H1 (cell line): ENCODE data around the gene LRRC15. TPM values are rescaled to one million over a fixed set of nuclear protein-coding genes. Genes with fewer than 3 reads are reported as not detected.

Experiments used
- CTCF ChIA-PET: fragments of 300-600 bp; sonication (Branson Sonifier 250); formaldehyde crosslinking; loops from one replicate; lab custom pipeline; 2021; ENCODE audit not compliant: partially characterized antibody; lab: Charles Lee
- POLR2A ChIA-PET: fragments of 300-600 bp; sonication (Branson Sonifier 250); formaldehyde crosslinking; loops from one replicate; lab custom pipeline; 2021; ENCODE audit warnings: inconsistent platforms; ENCODE audit not compliant: partially characterized antibody; lab: Charles Lee
- DNase-seq, 2 experiments: peaks; one replicate each; pipeline versions ENCODE4 v3.0.0 to v3.0.0-alpha.2; 2010 to 2022; ENCODE audit warnings: low spot score in 2 of 2, low read depth in 1 of 2, mixed read lengths in 1 of 2
- FAIRE-seq: peaks from 2 replicates; lab custom pipeline; 2011; peaks lifted over from hg19 to GRCh38; lab: Jason Lieb, UNC
- H2AFZ ChIP-seq: 2 replicates; pipeline ENCODE4 v1.8.1; 2012; ENCODE audit warnings: low read length, inconsistent platforms
- H2AK5ac ChIP-seq: 2 replicates; pipeline ENCODE4 v1.6.1; 2013; ENCODE audit warnings: low read depth, low read length
- H2BK120ac ChIP-seq: replicated peaks from 2 replicates; pipeline ENCODE3; 2013; ENCODE audit warnings: low read depth, low read length, inconsistent platforms
- H2BK12ac ChIP-seq: 2 replicates; pipeline ENCODE4 v1.6.1; 2013; ENCODE audit warnings: low read depth, low read length
- H2BK15ac ChIP-seq: 2 replicates; pipeline ENCODE4 v1.6.1; 2013; ENCODE audit warnings: low read length
- H2BK20ac ChIP-seq: 2 replicates; pipeline ENCODE4 v1.6.1; 2013; ENCODE audit warnings: low read length
- H2BK5ac ChIP-seq: 2 replicates; pipeline ENCODE4 v1.6.1; 2013; ENCODE audit warnings: low read depth, low read length
- H3K14ac ChIP-seq: 2 replicates; pipeline ENCODE4 v1.6.1; 2013; ENCODE audit warnings: inconsistent platforms; ENCODE audit not compliant: insufficient read length
- H3K18ac ChIP-seq: 2 replicates; pipeline ENCODE4 v1.6.1; 2013; ENCODE audit warnings: low read length; ENCODE audit errors: extremely low read depth
- H3K23ac ChIP-seq: 2 replicates; pipeline ENCODE4 v1.6.1; 2013; ENCODE audit warnings: inconsistent platforms; ENCODE audit not compliant: insufficient read length
- H3K23me2 ChIP-seq: 2 replicates; pipeline ENCODE4 v1.6.1; 2013; ENCODE audit warnings: low read depth, low read length
- H3K27ac ChIP-seq: 2 replicates; pipeline ENCODE4 v1.6.1; 2011; ENCODE audit warnings: low read depth, low read length, inconsistent platforms
- H3K27me3 ChIP-seq, 4 experiments: replicated peaks in 1 of 4; 1 replicate in 1 of 4; 2 replicates in 3 of 4; pipeline versions ENCODE4 v1.6.1 to v1.8.1; 2011 to 2013; ENCODE audit warnings: low read length in 3 of 4, mild to moderate bottlenecking in 3 of 4, inconsistent platforms in 2 of 4, mixed read lengths in 2 of 4, moderate library complexity in 1 of 4; ENCODE audit not compliant: control insufficient read depth in 3 of 4, insufficient read depth in 3 of 4; ENCODE audit errors: extremely low read depth in 1 of 4
- H3K36me3 ChIP-seq, 4 experiments: 2 replicates each; pipeline versions ENCODE4 v1.6.1 to v1.8.1; 2011 to 2013; ENCODE audit warnings: mild to moderate bottlenecking in 4 of 4, low read length in 3 of 4, moderate library complexity in 2 of 4, control low read depth in 1 of 4, inconsistent platforms in 1 of 4; ENCODE audit not compliant: insufficient read depth in 4 of 4, control insufficient read depth in 2 of 4
- H3K4ac ChIP-seq: replicated peaks from 2 replicates; pipeline ENCODE3; 2013; ENCODE audit warnings: low read length, low read depth, mixed read lengths, inconsistent platforms; ENCODE audit not compliant: insufficient read length
- H3K4me1 ChIP-seq, 4 experiments: replicated peaks in 1 of 4; 1 replicate in 1 of 4; 2 replicates in 3 of 4; pipeline versions ENCODE4 v1.6.1 to v1.8.1; 2011 to 2013; ENCODE audit warnings: low read length in 3 of 4, inconsistent platforms in 2 of 4, mixed read lengths in 1 of 4; ENCODE audit not compliant: insufficient read depth in 4 of 4, control insufficient read depth in 3 of 4
- H3K4me2 ChIP-seq, 2 experiments: 2 replicates each; pipeline versions ENCODE4 v1.6.1 to v1.8.1; 2011 to 2013; ENCODE audit warnings: low read depth in 2 of 2, low read length in 2 of 2, control low read depth in 1 of 2, inconsistent platforms in 1 of 2, mild to moderate bottlenecking in 1 of 2; ENCODE audit not compliant: insufficient read depth in 1 of 2
- H3K4me3 ChIP-seq, 4 experiments: fragments of 200-600, 300-600 bp in 1 of 4; sonication (generic), shearing (Covaris generic), sonication (Bioruptor Twin) in 1 of 4; 2 replicates each; pipeline versions ENCODE4 v1.5.1 to v1.8.1; 2011 to 2016; ENCODE audit warnings: low read length in 4 of 4, low read depth in 3 of 4, control low read depth in 2 of 4, inconsistent platforms in 2 of 4, mild to moderate bottlenecking in 2 of 4, mixed read lengths in 1 of 4, moderate library complexity in 1 of 4; ENCODE audit not compliant: insufficient read depth in 2 of 4; ENCODE audit errors: extremely low read depth in 1 of 4
- H3K56ac ChIP-seq: replicated peaks from 2 replicates; pipeline ENCODE3; 2013; ENCODE audit warnings: low read depth, mild to moderate bottlenecking, mixed read lengths, low read length, inconsistent platforms; ENCODE audit not compliant: insufficient read length
- H3K79me1 ChIP-seq: 2 replicates; pipeline ENCODE4 v1.6.1; 2013; ENCODE audit warnings: low read depth, low read length, control low read depth
- H3K79me2 ChIP-seq, 2 experiments: 2 replicates each; pipeline versions ENCODE4 v1.6.1 to v1.8.1; 2012 to 2013; ENCODE audit warnings: low read length in 2 of 2, mild to moderate bottlenecking in 2 of 2, inconsistent platforms in 1 of 2; ENCODE audit not compliant: insufficient read depth in 2 of 2, control insufficient read depth in 1 of 2
- H3K9ac ChIP-seq, 4 experiments: replicated peaks in 1 of 4; 1 replicate in 1 of 4; 2 replicates in 3 of 4; pipeline versions ENCODE4 v1.6.1 to v1.8.1; 2011 to 2013; ENCODE audit warnings: low read depth in 3 of 4, low read length in 3 of 4, control low read depth in 2 of 4, mild to moderate bottlenecking in 2 of 4, moderate library complexity in 2 of 4, inconsistent platforms in 1 of 4; ENCODE audit errors: extremely low read depth in 1 of 4
- H3K9me3 ChIP-seq, 2 experiments: 2 replicates each; pipeline versions ENCODE4 v1.6.1 to v1.8.1; 2012 to 2013; ENCODE audit warnings: mild to moderate bottlenecking in 2 of 2, moderate library complexity in 2 of 2, control low read depth in 1 of 2, inconsistent platforms in 1 of 2, low read depth in 1 of 2, low read length in 1 of 2, mixed read lengths in 1 of 2; ENCODE audit not compliant: insufficient read depth in 2 of 2
- H4K20me1 ChIP-seq, 2 experiments: replicated peaks in 1 of 2; 2 replicates each; pipeline versions ENCODE3 to v1.8.1; 2011 to 2013; ENCODE audit warnings: inconsistent platforms in 2 of 2, low read length in 2 of 2, mild to moderate bottlenecking in 1 of 2; ENCODE audit not compliant: insufficient read depth in 2 of 2, control insufficient read depth in 1 of 2
- H4K5ac ChIP-seq: 2 replicates; pipeline ENCODE4 v1.6.1; 2013; ENCODE audit warnings: low read length, low read depth, mixed read lengths, inconsistent platforms; ENCODE audit not compliant: insufficient read length
- H4K8ac ChIP-seq: 2 replicates; pipeline ENCODE4 v1.8.0; 2013; ENCODE audit warnings: mild to moderate bottlenecking, moderate library complexity, low read length, inconsistent platforms; ENCODE audit not compliant: insufficient read depth; ENCODE audit errors: extremely low read depth
- H4K91ac ChIP-seq: replicated peaks from 2 replicates; pipeline ENCODE3; 2013; ENCODE audit warnings: low read length, mixed read lengths, inconsistent platforms; ENCODE audit not compliant: insufficient read length
- ASH2L ChIP-seq: fragments of 200-600, 300-600 bp; sonication (generic); IDR thresholded peaks from one replicate; pipeline ENCODE4 v1.7.1; 2017; ENCODE audit warnings: low read length
- ATF2 ChIP-seq: IDR thresholded peaks from 2 replicates; pipeline ENCODE4 v1.6.1; 2012; ENCODE audit warnings: low read length, inconsistent platforms
- CEBPB ChIP-seq: IDR thresholded peaks from 2 replicates; pipeline ENCODE4 v1.6.1; 2012; ENCODE audit warnings: low read depth, low read length
- CHD1 ChIP-seq: IDR thresholded peaks from 2 replicates; pipeline ENCODE4 v1.6.1; 2012; ENCODE audit warnings: low read depth, low read length, improper control_type of control experiment
- EP300 ChIP-seq, 2 experiments: IDR thresholded peaks; 1 replicate in 1 of 2; 2 replicates in 1 of 2; pipeline ENCODE4 v1.6.1; 2011 to 2012; ENCODE audit warnings: low read depth in 2 of 2, low read length in 2 of 2, mild to moderate bottlenecking in 2 of 2, borderline replicate concordance in 1 of 2, inconsistent platforms in 1 of 2, moderate library complexity in 1 of 2
- RNF2 ChIP-seq: fragments of 200-900, 300-1000 bp; sonication (generic); IDR thresholded peaks from 2 replicates; pipeline ENCODE4 v1.7.1; 2016; ENCODE audit warnings: borderline replicate concordance, low read depth, mild to moderate bottlenecking, antibody characterized with exemption, low read length; ENCODE audit not compliant: poor library complexity, severe bottlenecking; ENCODE audit errors: missing control alignments
- RXRA ChIP-seq: IDR thresholded peaks from 2 replicates; pipeline ENCODE4 v1.6.1; 2011; ENCODE audit warnings: low read depth, mild to moderate bottlenecking, low read length, moderate library complexity; ENCODE audit not compliant: insufficient read depth
- SUZ12 ChIP-seq: fragments of 200-600 bp; sonication (generic); IDR thresholded peaks from 2 replicates; pipeline ENCODE4 v1.6.1; 2012; ENCODE audit warnings: mild to moderate bottlenecking, inconsistent platforms, low read length, moderate library complexity, mixed read lengths
- TEAD4 ChIP-seq: IDR thresholded peaks from 2 replicates; pipeline ENCODE4 v1.6.1; 2012; ENCODE audit warnings: low read depth, low read length, inconsistent platforms, mixed read lengths
- WGBS, 2 experiments: shearing (Covaris generic) in 1 of 2; methylation state at CpG; one replicate each; pipeline versions ENCODE4 v1.1.6 to v1.1.7; 2013 to 2015; ENCODE audit warnings: low lambda C conversion rate in 2 of 2, mixed read lengths in 2 of 2, inconsistent platforms in 1 of 2, low coverage in 1 of 2, missing lambda C conversion rate in 1 of 2; ENCODE audit not compliant: insufficient replicate concordance in 2 of 2, insufficient coverage in 1 of 2, insufficient read length in 1 of 2; ENCODE audit errors: extremely low coverage in 1 of 2, missing lambda C conversion rate in 1 of 2; 5-methylcytosine and 5-hydroxymethylcytosine counted together
- polyA plus RNA-seq, 7 experiments: library from polyadenylated mRNA; depleted of rRNA in 3 of 7; stranded (reverse) in 5 of 7; unstranded in 2 of 7; fragments of >200 nt in 5 of 7; fragments of 200-250 nt in 2 of 7; gene quantifications; 1 replicate in 5 of 7; 2 replicates in 1 of 7; 4 replicates in 1 of 7; pipeline versions ENCODE4 v1.2.1 to v1.2.3, GENCODE V29; 2011 to 2013; ENCODE audit warnings: missing spikeins in 2 of 7, mixed read lengths in 2 of 7
- total RNA-seq: library from RNA; stranded (reverse); fragmentation: NEBNext Ultra II Directional; extraction: Animal tissue kit (Norgen Biotek cat#: 25700); gene quantifications from 2 replicates; pipeline ENCODE4 v1.2.1, GENCODE V29; 2021

Gene LRRC15
- total and polyA plus RNA-seq, 2 of the 8 experiments (the other 6 are each of a cell fraction or from before 2014, with no cell fraction given), result 0.15 to 0.37 TPM

GRCh38 chr3:194373899-194374298 is 4.4 kb upstream of the LRRC15 start:
- TF ChIP-seq CHD1, result no peak
- no peak for TF ChIP-seq ATF2
- no peak for TF ChIP-seq EP300 (IDR thresholded peaks at IDR 0.05; ENCODE audit: borderline replicate concordance in 1 of 2, low read depth in 2 of 2, low read length in 2 of 2)
- TF ChIP-seq RXRA, result no peak
- TF ChIP-seq ASH2L, result no peak
- no peak for TF ChIP-seq TEAD4
- TF ChIP-seq SUZ12, result no peak
- TF ChIP-seq CEBPB, result no peak
- no peak for TF ChIP-seq RNF2
- FAIRE-seq (no peak), DNase-seq (no peak)

More at GRCh38 chr3:194373899-194374298, 4.4 kb upstream of the LRRC15 start:
- Histone ChIP-seq H3K79me1 (no peaks in the 10 kb centered on the region), H4K5ac (no peak overlapping the region), H2BK5ac (no peak overlapping the region), H3K27me3 (peaks cover 0 to 5% (median 2%) of the 10 kb centered on the region in 4 experiments; a peak in 3 of 7 replicates), H4K8ac (no peak overlapping the region), H3K14ac (no peak overlapping the region), H2BK120ac (peak overlapping the region; percentile 18), H3K4ac (no peak overlapping the region), H3K4me1 (peaks cover 0 to 29% (median 8%) of the 10 kb centered on the region in 4 experiments), H3K23me2 (peaks cover 2% of the 10 kb centered on the region; the same call in 1 of the 2 replicates), H2AK5ac (no peak overlapping the region), H3K18ac (no peak overlapping the region), H3K4me3 (no peak overlapping the region), H3K27ac (no peak overlapping the region), H3K9ac (no peak overlapping the region), H2BK15ac (no peak overlapping the region), H4K91ac (no peak overlapping the region), H2BK12ac (no peak overlapping the region), H2BK20ac (no peak overlapping the region), H2AFZ (no peak overlapping the region), H3K4me2 (no peak overlapping the region), H3K56ac (no peak overlapping the region), H3K79me2 (no peaks in the 10 kb centered on the region), H3K23ac (no peak overlapping the region), H3K9me3 (no peaks in the 10 kb centered on the region), H3K36me3 (no peaks in the 10 kb centered on the region), H4K20me1 (no peaks in the 10 kb centered on the region)
- ChIA-PET POLR2A (interaction anchor here (1.0 kb wide), 1 partner anchor 130 kb away, joined by 4 read pairs; no protein-coding TSS in a partner anchor), CTCF (interaction anchor here (1.0 kb wide), 1 partner anchor 14 kb away, joined by 4 read pairs; no protein-coding TSS in a partner anchor)
- WGBS, 2 experiments, result 83% methylated on average over 8 of the region's 8 CpGs; no CpG with 5 or more reads in 1 of the 2 experiments
